ENCODE data around the gene SLC25A12. TPM values are rescaled to one million over a fixed set of nuclear protein-coding genes. Genes with fewer than 3 reads are reported as not detected.

The SLC25A12 gene
- total RNA-seq, 4 donors from 2014 or later, result 26.9 to 151 (median 40.5) TPM

- DNase-seq, result no peak
- H3K27me3 ChIP-seq, result no peaks in the 10 kb centered on the region
- H3K27ac ChIP-seq, result peak overlapping the region; percentile 77 to 91 (median 83)
- H3K4me1 ChIP-seq, result peaks cover 0 to 15% (median 10%) of the 10 kb centered on the region in 4 donors
- TF ChIP-seq, protein P1, sequence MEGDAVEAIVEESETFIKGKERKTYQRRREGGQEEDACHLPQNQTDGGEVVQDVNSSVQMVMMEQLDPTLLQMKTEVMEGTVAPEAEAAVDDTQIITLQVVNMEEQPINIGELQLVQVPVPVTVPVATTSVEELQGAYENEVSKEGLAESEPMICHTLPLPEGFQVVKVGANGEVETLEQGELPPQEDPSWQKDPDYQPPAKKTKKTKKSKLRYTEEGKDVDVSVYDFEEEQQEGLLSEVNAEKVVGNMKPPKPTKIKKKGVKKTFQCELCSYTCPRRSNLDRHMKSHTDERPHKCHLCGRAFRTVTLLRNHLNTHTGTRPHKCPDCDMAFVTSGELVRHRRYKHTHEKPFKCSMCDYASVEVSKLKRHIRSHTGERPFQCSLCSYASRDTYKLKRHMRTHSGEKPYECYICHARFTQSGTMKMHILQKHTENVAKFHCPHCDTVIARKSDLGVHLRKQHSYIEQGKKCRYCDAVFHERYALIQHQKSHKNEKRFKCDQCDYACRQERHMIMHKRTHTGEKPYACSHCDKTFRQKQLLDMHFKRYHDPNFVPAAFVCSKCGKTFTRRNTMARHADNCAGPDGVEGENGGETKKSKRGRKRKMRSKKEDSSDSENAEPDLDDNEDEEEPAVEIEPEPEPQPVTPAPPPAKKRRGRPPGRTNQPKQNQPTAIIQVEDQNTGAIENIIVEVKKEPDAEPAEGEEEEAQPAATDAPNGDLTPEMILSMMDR (IDR thresholded peaks at IDR 0.05), result no peak
- TF ChIP-seq POLR2A (IDR thresholded peaks at IDR 0.05) (no peak), POLR2AphosphoS5 (IDR thresholded peaks at IDR 0.05) (no peak)
- in situ Hi-C loops (cut with MboI; ENCODE audit: low pct_ligation_motif_present in 1 of 4, low pct_unique_long_range_greater_than_20kb in 1 of 4, low sequenced_read_pairs in 3 of 4), result no loop called here
- no peaks in the 10 kb centered on the region for H3K9me3 ChIP-seq
- H3K4me3 ChIP-seq, result peak overlapping the region; percentile 64 to 95 (median 81)
- no peaks in the 10 kb centered on the region for H3K36me3 ChIP-seq
- intact Hi-C loops (cut with DNase I; ENCODE audit: low total_unique reads), result no loop called here
- 17 to 35% methylated on average over 6 to 10 of the region's 10 CpGs for WGBS, 2 donors (ENCODE audit: low coverage in 1 of 2)
Measured at GRCh38 chr2:171894612-171894947, 536 bp upstream of the SLC25A12 start.

DNA sequence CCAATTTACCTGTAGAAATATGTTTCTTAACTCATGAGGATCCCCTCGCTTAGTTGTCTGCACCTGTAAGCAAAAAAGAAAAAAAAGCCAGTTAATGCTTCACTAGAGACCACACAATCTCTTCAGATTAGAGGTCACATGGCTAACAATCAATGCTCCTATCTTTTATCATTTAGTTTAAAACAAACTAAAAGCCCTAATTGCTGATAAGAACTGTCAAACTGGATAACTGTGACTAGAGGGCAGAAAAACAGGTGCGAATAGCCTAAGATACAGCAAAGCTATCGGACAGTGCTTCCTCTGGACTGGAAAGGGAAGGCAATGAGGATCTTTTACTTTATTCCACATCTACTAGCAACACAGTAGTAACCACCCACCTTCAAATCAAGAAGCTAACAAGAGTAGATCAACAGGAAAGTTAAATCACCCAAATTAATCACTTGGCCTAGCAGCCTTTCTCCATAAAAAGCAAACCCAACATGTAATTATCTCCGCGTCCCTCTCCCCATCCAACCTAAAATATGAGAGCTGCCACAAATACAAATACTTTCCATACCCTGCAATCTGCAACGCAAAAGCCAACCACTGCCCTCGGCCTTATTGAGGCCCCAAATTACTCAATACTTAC, 734 bp downstream of the SLC25A12 start:
- Histone ChIP-seq H3K36me3 (no peaks in the 10 kb centered on the region), H3K4me1 (peaks cover 0 to 15% (median 12%) of the 10 kb centered on the region in 4 donors), H3K4me3 (peak overlapping the region; percentile 64 to 95 (median 81)), H3K27ac (peak overlapping the region; percentile 77 to 91 (median 83)), H3K9me3 (no peaks in the 10 kb centered on the region), H3K27me3 (no peaks in the 10 kb centered on the region)
- DNase-seq, result no peak
- in situ Hi-C loops (cut with MboI; ENCODE audit: low pct_ligation_motif_present in 1 of 4, low pct_unique_long_range_greater_than_20kb in 1 of 4, low sequenced_read_pairs in 3 of 4) (no loop called here), intact Hi-C loops (cut with DNase I; ENCODE audit: low total_unique reads) (no loop called here)
- 17 to 24% methylated on average over 4 to 7 of the region's 7 CpGs for WGBS, 2 donors (ENCODE audit: low coverage in 1 of 2)
- TF ChIP-seq POLR2A (IDR thresholded peaks at IDR 0.05), result no peak
- TF ChIP-seq POLR2AphosphoS5 (IDR thresholded peaks at IDR 0.05), result no peak
- no peak for TF ChIP-seq EP300 (IDR thresholded peaks at IDR 0.05; ENCODE audit: low read depth)
- TF ChIP-seq, protein P1 (IDR thresholded peaks at IDR 0.05), result peak in 1 of 5 experiments; percentile 16

GRCh38 chr2:171889808-171890207, 4.2 kb downstream of the SLC25A12 start:
- TF ChIP-seq, protein P1 (IDR thresholded peaks at IDR 0.05), result no peak
- TF ChIP-seq POLR2A (IDR thresholded peaks at IDR 0.05) (no peak), EP300 (IDR thresholded peaks at IDR 0.05; ENCODE audit: low read depth) (no peak), POLR2AphosphoS5 (IDR thresholded peaks at IDR 0.05) (no peak)
- in situ Hi-C loops (cut with MboI; ENCODE audit: low pct_ligation_motif_present in 1 of 4, low pct_unique_long_range_greater_than_20kb in 1 of 4, low sequenced_read_pairs in 3 of 4), result no loop called here
- no peak for DNase-seq
- H3K4me1 ChIP-seq, result peaks cover 0 to 15% (median 12%) of the 10 kb centered on the region in 4 donors
- intact Hi-C loops (cut with DNase I; ENCODE audit: low total_unique reads), result no loop called here
- H3K27ac ChIP-seq, result no peak overlapping the region
- no peaks in the 10 kb centered on the region for H3K36me3 ChIP-seq
- H3K4me3 ChIP-seq, result no peak overlapping the region
- 69 to 88% methylated on average over 1 of the region's 1 CpG for WGBS, 2 donors (ENCODE audit: low coverage in 1 of 2)
- no peaks in the 10 kb centered on the region for H3K9me3 ChIP-seq
- H3K27me3 ChIP-seq, result no peaks in the 10 kb centered on the region

DNA sequence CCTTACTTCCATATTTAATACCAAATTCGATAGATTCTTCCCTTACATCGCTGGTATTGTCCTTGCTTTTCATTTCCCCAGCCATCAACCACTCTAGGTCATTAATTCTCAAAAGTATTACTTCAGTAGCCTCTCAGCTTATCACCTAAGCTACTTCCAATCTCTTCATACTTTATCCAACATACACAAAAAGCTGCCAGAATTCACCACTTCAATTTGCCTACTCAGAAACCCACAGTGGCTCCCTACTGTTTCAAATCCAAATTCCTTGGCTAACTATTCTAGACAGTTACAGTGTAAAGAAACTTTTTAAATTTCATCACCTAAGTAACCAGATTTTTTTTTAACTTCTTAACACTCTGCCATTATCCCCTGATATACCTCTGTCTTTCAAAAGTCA, 4.7 kb downstream of the SLC25A12 start:
- no peak overlapping the region for H3K4me3 ChIP-seq
- H3K4me1 ChIP-seq, result peaks cover 0 to 12% (median 11%) of the 10 kb centered on the region in 4 donors
- WGBS, 2 donors (ENCODE audit: low coverage in 1 of 2), result 86 to 98% methylated on average over 1 to 2 of the region's 2 CpGs
- in situ Hi-C loops (cut with MboI; ENCODE audit: low pct_ligation_motif_present in 1 of 4, low pct_unique_long_range_greater_than_20kb in 1 of 4, low sequenced_read_pairs in 3 of 4), result no loop called here
- no peaks in the 10 kb centered on the region for H3K36me3 ChIP-seq
- no peaks in the 10 kb centered on the region for H3K27me3 ChIP-seq
- H3K9me3 ChIP-seq, result no peaks in the 10 kb centered on the region
- no peak overlapping the region for H3K27ac ChIP-seq
- DNase-seq, result no peak
- intact Hi-C loops (cut with DNase I; ENCODE audit: low total_unique reads), result no loop called here
- TF ChIP-seq, protein P1 (IDR thresholded peaks at IDR 0.05), result no peak
- TF ChIP-seq POLR2AphosphoS5 (IDR thresholded peaks at IDR 0.05), result no peak
- TF ChIP-seq POLR2A (IDR thresholded peaks at IDR 0.05), result no peak
- no peak for TF ChIP-seq EP300 (IDR thresholded peaks at IDR 0.05; ENCODE audit: low read depth)
